HPDE6-E6E7 (cell line): ENCODE results near the gene DOK7.

Experiments
- DNase-seq: peaks from one replicate; pipeline ENCODE4 v3.0.0; 2011; ENCODE audit warnings: missing footprints; ENCODE audit errors: extremely low spot score

DOK7 gene

DNA sequence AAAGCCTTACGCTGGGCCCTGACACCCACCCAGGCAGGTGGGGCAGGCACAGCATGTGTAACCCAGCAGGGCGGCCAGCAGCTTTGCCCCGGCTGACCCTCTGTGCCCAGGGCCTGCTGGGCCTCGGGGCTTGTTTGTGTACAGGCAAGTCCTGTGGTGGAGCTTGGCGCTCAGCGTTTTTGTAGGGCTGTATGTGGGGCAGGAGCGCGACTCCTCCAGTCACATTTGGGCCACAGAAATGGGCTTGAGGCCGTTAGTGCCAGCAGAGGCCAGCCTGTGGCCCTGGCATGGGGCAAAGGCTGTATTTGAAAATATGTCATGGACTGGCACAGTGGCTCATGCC is 36.0 kb upstream of the DOK7 start:
- no peak for DNase-seq

GRCh38 chr4:3427706-3428446 is 35.2 kb upstream of the DOK7 start:
- DNase-seq: no peak

GRCh38 chr4:3429651-3430050 is 33.5 kb upstream of the DOK7 start:
- no peak for DNase-seq

DNA sequence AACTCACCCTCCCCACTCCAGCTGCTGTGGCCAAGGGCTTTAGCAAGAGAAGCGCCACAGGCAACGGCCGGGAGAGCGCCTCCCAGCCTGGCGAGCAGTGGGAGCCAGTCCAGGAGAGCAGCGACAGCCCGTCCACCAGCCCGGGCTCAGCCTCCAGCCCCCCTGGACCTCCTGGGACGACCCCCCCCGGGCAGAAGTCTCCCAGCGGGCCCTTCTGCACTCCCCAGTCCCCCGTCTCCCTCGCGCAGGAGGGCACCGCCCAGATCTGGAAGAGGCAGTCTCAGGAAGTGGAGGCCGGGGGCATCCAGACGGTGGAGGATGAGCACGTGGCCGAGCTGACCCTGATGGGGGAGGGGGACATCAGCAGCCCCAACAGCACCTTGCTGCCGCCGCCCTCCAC is 32.6 kb upstream of the DOK7 start:
- no peak for DNase-seq

DNA sequence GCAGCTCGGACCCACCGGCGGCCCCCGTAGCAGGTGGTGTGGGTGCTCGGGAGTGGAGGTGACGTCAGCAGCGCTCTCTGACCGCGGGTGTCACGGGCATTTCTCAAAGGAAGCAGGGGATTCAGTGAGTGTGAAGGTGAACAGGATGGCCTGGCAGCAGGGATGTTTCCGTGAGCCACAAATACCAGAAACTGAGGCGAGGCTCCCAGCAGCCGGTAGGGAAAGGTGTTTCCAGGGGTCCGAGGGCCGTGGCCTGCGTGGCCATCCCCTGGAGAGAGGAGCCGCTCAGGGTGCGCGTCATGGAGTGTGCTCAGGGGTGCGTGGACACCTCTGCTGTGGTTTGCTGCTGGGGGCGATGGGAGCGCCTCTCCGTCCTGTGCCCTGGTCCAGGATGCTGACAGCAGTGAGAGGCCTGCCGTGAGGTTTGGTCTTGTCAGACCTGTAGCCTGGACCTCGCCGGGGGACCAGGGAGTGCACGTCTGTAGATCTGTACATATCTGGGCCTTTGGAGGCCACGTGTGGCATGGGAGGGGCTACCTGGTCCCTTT is 31.6 kb upstream of the DOK7 start:
- DNase-seq: no peak

DNA sequence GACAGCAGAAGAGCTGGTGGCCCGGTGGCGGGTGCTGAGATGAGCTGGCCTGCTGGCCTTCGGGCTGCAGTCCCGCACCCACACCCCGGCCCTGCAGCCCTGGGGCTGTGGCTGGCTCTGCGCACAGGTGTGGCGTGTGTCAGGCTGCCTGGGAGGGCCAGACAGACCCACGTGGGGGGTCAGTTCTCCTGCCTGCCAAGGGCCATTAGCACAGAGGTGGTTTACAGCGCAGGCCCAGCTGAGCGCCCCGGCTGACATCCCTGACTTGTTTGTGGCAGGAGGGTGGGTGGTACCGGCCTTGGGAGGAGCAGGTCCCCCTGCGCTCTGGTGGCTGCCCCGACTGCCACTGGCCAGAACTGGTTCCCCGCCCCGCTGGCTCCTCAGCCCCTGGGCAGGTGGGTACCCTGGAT is 30.7 kb upstream of the DOK7 start:
- DNase-seq: no peak

GRCh38 chr4:3433138-3433869 is 29.8 kb upstream of the DOK7 start:
- DNase-seq: no peak

DNA sequence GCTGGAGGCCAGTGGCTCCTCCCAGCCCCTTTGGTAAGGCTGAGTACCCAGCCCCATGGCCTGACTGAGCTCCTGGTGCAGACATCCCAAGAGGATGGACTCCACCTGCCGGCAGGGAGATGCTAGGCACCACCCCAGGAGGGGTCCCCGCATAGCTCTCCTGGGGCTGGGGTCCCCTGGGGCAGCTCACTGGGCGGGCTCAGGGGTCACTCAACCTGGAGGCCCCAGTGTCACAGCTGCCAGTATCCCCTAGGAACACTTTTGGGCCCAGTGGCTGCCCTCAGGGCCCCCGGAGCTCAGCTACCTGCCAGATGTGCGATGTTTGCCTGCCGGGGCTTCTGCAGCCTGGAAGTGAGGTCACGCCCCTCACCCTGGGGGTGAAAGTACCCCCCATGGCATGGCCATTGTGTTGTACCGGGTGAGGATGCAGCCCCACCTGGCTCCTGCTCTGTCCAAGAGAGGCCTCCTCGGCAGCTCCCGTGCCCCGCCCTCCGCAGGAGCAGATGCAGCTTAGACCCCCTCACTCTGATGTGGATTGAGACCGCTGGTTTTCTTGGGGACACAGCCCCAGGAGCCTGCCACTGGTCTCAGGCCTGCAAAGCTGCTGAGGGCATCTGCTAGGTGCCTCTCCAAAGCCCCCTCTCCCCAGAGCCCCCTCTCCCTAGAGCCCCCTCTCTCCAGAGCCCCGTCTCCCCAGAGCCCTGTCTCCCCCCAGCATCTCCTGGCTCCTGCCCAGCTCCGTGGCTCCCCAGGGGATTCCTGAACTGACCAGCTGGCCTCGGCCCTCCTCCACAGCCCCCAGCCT is 28.0 kb upstream of the DOK7 start:
- no peak for DNase-seq

GRCh38 chr4:3435686-3435956 is 27.5 kb upstream of the DOK7 start:
- no peak for DNase-seq

GRCh38 chr4:3436048-3436797 is 26.9 kb upstream of the DOK7 start:
- DNase-seq: no peak

GRCh38 chr4:3436798-3437581 is 26.1 kb upstream of the DOK7 start:
- peak; percentile 94 for DNase-seq

DNA sequence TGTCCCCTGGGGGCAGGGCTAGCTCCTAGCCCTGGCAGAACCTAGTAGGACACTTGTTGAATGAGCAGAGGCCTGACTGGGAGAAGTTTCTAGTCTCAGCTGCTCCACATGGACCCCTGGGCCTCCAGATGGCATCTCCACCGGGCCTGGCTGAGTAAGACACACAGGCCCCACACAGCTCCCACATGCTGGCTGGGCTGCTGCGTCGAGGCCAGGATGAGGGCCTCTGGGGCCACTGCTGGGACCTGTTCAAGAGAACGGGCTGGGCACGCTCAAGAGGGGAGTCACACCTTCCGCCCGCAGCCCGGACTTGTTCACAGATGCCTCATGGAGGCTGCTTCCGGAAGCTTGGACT is 25.5 kb upstream of the DOK7 start:
- peak; percentile 70 for DNase-seq

GRCh38 chr4:3437998-3438846 is 24.9 kb upstream of the DOK7 start:
- DNase-seq: no peak

DNA sequence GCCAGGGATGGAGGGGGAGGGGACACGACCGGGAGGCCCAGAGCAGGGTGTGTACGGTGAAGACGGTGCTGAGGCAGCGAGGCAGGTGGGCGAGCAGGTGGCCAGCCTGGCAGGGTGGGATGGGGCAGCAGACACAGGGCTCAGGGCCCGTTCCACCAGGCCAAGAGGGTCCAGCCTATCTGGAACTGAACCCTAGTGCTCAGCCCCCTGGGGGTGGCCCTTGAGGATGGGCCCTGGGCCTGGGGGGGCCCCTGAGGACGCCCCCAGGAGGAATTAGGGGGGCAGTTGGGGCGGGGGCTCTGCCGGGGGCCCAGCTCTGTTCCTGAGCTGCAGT is 24.3 kb upstream of the DOK7 start:
- DNase-seq: no peak

DNA sequence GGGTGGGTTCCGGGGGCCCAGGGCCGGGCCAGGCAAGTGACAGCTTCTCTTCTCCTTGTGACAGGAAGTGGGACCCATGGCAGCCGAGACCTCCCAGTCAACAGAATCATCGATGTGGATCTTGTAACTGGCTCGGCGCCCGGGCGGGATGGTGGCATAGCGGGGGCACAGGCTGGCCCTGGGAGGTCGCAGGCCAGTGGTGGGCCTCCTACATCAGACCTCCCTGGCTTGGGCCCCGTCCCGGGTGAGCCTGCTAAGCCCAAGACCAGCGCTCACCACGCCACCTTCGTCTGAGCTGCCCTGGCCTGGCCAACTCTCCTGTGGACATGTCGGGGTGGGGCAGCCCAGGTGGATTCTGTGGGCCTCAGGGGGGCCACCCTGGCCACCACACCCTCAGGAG is 23.7 kb upstream of the DOK7 start:
- DNase-seq: no peak

DNA sequence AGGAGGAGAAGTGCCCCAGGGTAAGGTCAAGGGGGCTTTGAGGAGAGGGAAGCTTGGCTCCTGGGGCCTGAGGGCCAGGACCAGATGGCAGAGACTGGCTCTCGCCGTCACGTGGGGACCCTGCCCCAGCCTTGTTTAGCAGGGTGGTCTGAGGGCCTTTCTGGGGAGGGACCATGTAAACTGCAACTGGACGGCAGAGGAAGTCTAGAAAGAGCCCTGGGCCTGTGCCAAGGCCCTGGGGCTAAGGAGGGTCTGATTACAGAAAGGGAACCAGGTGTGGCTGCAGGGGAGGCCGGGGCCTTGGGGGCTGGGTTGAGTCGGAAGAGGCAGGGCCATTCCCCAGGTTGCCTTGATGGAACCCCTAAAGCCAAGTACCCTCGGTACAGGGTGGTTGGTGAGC is 23.1 kb upstream of the DOK7 start:
- no peak for DNase-seq

GRCh38 chr4:3440979-3441500 is 22.1 kb upstream of the DOK7 start:
- DNase-seq: peak; percentile 69

DNA sequence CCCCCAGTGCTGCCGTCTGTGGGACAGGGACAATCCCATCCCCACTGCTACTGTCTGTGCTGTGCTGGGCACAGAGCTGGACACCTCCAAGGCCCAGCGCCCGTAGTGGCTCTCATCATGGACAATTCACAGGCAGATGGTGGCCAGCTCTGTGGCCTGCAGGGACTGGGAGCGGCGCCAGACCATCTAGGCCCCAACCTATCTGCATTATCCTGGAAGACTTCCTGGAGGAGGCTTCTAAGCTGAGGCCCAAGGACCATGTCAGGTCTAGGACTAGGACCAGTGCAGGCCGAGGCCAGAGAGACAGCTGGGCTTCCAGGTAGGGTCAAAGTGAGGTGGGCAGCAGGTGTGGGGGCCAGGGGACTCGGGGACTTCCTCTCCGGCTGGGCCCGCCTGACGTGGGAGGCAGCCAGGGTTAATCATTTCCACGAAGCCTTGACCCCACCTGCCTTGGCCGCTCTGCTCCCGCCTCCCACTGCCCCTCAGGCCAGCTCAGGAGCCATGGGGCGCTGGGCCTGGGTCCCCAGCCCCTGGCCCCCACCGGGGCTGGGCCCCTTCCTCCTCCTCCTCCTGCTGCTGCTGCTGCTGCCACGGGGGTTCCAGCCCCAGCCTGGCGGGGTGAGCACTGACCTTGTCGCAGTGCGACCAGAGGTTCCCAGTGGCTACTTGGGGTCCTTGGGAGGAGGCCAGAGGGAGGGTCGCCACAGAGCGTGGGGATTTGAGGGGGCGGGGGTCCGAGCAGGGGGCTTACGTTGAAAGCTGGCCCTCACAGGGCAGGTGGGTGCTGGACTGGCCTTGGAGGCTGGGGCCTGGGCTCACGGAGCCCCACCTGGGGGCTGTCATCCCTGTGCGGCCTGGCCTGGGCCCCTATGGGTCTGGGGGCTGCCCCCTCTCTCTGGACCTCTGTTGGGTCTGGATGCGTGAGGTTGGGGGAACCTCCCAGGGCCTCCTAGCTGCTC is 21.3 kb upstream of the DOK7 start, which contains the start of gene HGFAC:
TSS of gene HGFAC (plus strand) at position 468 of the 959 bp plus-strand sequence. CDS start at position 502, 34 bp downstream.
- no peak for DNase-seq

GRCh38 chr4:3442460-3442958 is 20.6 kb upstream of the DOK7 start:
- no peak for DNase-seq
